ENCODE data around the gene CDCA7L. TPM values are rescaled to one million over a fixed set of nuclear protein-coding genes. Genes with fewer than 3 reads are reported as not detected.

The CDCA7L gene
- total RNA-seq, 1 donor from 2014 or later: 15.2 TPM

- H3K9me3 ChIP-seq (ENCODE audit: insufficient read depth, low read depth, low read length): no peaks in the 10 kb centered on the region
- no peaks in the 10 kb centered on the region for H3K36me3 Mint-ChIP-seq (ENCODE audit: low read depth, unreplicated experiment)
- H3K27ac Mint-ChIP-seq (ENCODE audit: unreplicated experiment): no peak overlapping the region
These were observed 35.3 kb upstream of the CDCA7L start for GRCh38 chr7:21980926-21981500.

GRCh38 chr7:21972397-21972784 lies 26.7 kb upstream of the CDCA7L start:
- no peak overlapping the region for H3K9ac ChIP-seq (ENCODE audit: low read length)
- no peaks in the 10 kb centered on the region for H3K27me3 ChIP-seq (ENCODE audit: insufficient read depth, low read length)
- H3K27ac ChIP-seq (ENCODE audit: low read depth, low read length): no peak overlapping the region
- no peak overlapping the region for H3K4me3 Mint-ChIP-seq (ENCODE audit: unreplicated experiment)
- no peak overlapping the region for H3K4me3 ChIP-seq (ENCODE audit: insufficient read depth, low read depth, low read length)
- no peaks in the 10 kb centered on the region for H3K36me3 ChIP-seq (ENCODE audit: insufficient read depth, low read length)
- FAIRE-seq (no peak), DNase-seq (ENCODE audit: low read depth) (no peak)
- no peak overlapping the region for H3K4me2 ChIP-seq (ENCODE audit: low read length)
- H3K27ac Mint-ChIP-seq (ENCODE audit: unreplicated experiment): no peak overlapping the region
- TF ChIP-seq EZH2 (IDR thresholded peaks at IDR 0.05; ENCODE audit: insufficient read depth, low read length): no peak
- no peak for TF ChIP-seq CTCF (IDR thresholded peaks at IDR 0.05; ENCODE audit: insufficient read depth, low read depth, low read length)
- H3K9me3 ChIP-seq (ENCODE audit: insufficient read depth, low read depth, low read length): no peaks in the 10 kb centered on the region
- H3K36me3 Mint-ChIP-seq (ENCODE audit: low read depth, unreplicated experiment): no peaks in the 10 kb centered on the region
- H4K20me1 ChIP-seq (ENCODE audit: insufficient read depth, low read length): no peaks in the 10 kb centered on the region
- no peaks in the 10 kb centered on the region for H3K9me3 Mint-ChIP-seq (ENCODE audit: unreplicated experiment)
- H3K4me1 ChIP-seq (ENCODE audit: insufficient read depth, low read length): no peaks in the 10 kb centered on the region
- H3K4me1 Mint-ChIP-seq (ENCODE audit: low read depth, unreplicated experiment): peaks cover 3% of the 10 kb centered on the region
- H3K27me3 Mint-ChIP-seq (ENCODE audit: low read depth, unreplicated experiment): no peaks in the 10 kb centered on the region
- H3K79me2 ChIP-seq (ENCODE audit: insufficient read depth, low read length): no peaks in the 10 kb centered on the region
- H2AFZ ChIP-seq (ENCODE audit: low read depth, low read length): no peak overlapping the region

More at GRCh38 chr7:21980926-21981500, 35.3 kb upstream of the CDCA7L start:
- FAIRE-seq (no peak), DNase-seq (ENCODE audit: low read depth) (no peak)
- Histone ChIP-seq H2AFZ (ENCODE audit: low read depth, low read length) (no peak overlapping the region), H3K79me2 (ENCODE audit: insufficient read depth, low read length) (no peaks in the 10 kb centered on the region), H3K9ac (ENCODE audit: low read length) (no peak overlapping the region), H3K27me3 (ENCODE audit: insufficient read depth, low read length) (no peaks in the 10 kb centered on the region), H4K20me1 (ENCODE audit: insufficient read depth, low read length) (no peaks in the 10 kb centered on the region), H3K4me3 (ENCODE audit: insufficient read depth, low read depth, low read length) (no peak overlapping the region), H3K27ac (ENCODE audit: low read depth, low read length) (no peak overlapping the region), H3K4me2 (ENCODE audit: low read length) (no peak overlapping the region), H3K4me1 (ENCODE audit: insufficient read depth, low read length) (no peaks in the 10 kb centered on the region), H3K36me3 (ENCODE audit: insufficient read depth, low read length) (no peaks in the 10 kb centered on the region)
- TF ChIP-seq EZH2 (IDR thresholded peaks at IDR 0.05; ENCODE audit: insufficient read depth, low read length): no peak
- TF ChIP-seq CTCF (IDR thresholded peaks at IDR 0.05; ENCODE audit: insufficient read depth, low read depth, low read length): no peak
- H3K9me3 Mint-ChIP-seq (ENCODE audit: unreplicated experiment): no peaks in the 10 kb centered on the region
- no peak overlapping the region for H3K4me3 Mint-ChIP-seq (ENCODE audit: unreplicated experiment)
- no peaks in the 10 kb centered on the region for H3K4me1 Mint-ChIP-seq (ENCODE audit: low read depth, unreplicated experiment)
- H3K27me3 Mint-ChIP-seq (ENCODE audit: low read depth, unreplicated experiment): no peaks in the 10 kb centered on the region

- DNase-seq (ENCODE audit: low read depth): no peak
- H2AFZ ChIP-seq (ENCODE audit: low read depth, low read length): no peak overlapping the region
- H3K27ac Mint-ChIP-seq (ENCODE audit: unreplicated experiment): no peak overlapping the region
These were observed 26.2 kb upstream of the CDCA7L start for GRCh38 chr7:21971780-21972396.

More at GRCh38 chr7:21971780-21972396, 26.2 kb upstream of the CDCA7L start:
- Histone ChIP-seq H3K4me2 (ENCODE audit: low read length) (no peak overlapping the region), H3K79me2 (ENCODE audit: insufficient read depth, low read length) (no peaks in the 10 kb centered on the region), H3K9ac (ENCODE audit: low read length) (no peak overlapping the region), H4K20me1 (ENCODE audit: insufficient read depth, low read length) (no peaks in the 10 kb centered on the region), H3K4me1 (ENCODE audit: insufficient read depth, low read length) (no peaks in the 10 kb centered on the region), H3K4me3 (ENCODE audit: insufficient read depth, low read depth, low read length) (no peak overlapping the region), H3K9me3 (ENCODE audit: insufficient read depth, low read depth, low read length) (no peaks in the 10 kb centered on the region), H3K36me3 (ENCODE audit: insufficient read depth, low read length) (no peaks in the 10 kb centered on the region), H3K27me3 (ENCODE audit: insufficient read depth, low read length) (no peaks in the 10 kb centered on the region), H3K27ac (ENCODE audit: low read depth, low read length) (no peak overlapping the region)
- Mint-ChIP-seq H3K9me3 (ENCODE audit: unreplicated experiment) (no peaks in the 10 kb centered on the region), H3K4me1 (ENCODE audit: low read depth, unreplicated experiment) (peaks cover 3% of the 10 kb centered on the region), H3K4me3 (ENCODE audit: unreplicated experiment) (no peak overlapping the region), H3K36me3 (ENCODE audit: low read depth, unreplicated experiment) (no peaks in the 10 kb centered on the region), H3K27me3 (ENCODE audit: low read depth, unreplicated experiment) (no peaks in the 10 kb centered on the region)
- no peak for TF ChIP-seq EZH2 (IDR thresholded peaks at IDR 0.05; ENCODE audit: insufficient read depth, low read length)
- no peak for TF ChIP-seq CTCF (IDR thresholded peaks at IDR 0.05; ENCODE audit: insufficient read depth, low read depth, low read length)
- FAIRE-seq: no peak

Data from astrocyte (in vitro differentiated cells and primary cell).